GM20431 (cell line): ENCODE measurements around the gene FBXO34.
"Not testable (repeated sequence)": the region's sequence is repeated elsewhere in the genome, so short reads cannot be mapped to it uniquely, and the experiment has no call there.

ENCODE experiments used
- in situ Hi-C: fragments of 300-500 bp; cut with MseI, MboI; formaldehyde crosslinking; loops from one replicate; pipeline ENCODE4 v1.15.0; 2020; ENCODE audit warnings: low sequenced_read_pairs; ENCODE audit not compliant: unreplicated experiment

FBXO34 gene

DNA sequence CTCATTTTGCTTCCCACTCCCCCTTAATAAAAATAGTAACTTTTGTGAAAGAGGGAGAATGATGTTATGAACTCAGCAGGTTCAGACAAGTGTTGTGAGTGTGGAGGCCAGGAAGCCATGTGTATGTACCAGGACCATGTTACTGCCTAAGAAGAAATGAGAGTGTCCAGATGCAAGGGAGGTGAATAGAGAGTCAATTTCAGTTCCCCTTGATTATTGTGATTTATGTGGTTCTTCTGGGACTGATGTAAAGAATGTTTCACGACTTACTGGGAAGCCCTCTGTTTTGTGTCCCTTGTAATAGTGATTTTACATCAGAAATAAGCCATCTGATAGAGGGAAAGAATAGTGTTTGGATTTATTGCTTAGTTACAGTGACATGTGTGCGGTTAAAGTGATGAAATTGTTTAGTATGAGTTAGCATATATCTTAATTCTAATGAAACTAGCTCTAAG is 32.5 kb downstream of the FBXO34 start:
- in situ Hi-C loops, result no loop called here

DNA sequence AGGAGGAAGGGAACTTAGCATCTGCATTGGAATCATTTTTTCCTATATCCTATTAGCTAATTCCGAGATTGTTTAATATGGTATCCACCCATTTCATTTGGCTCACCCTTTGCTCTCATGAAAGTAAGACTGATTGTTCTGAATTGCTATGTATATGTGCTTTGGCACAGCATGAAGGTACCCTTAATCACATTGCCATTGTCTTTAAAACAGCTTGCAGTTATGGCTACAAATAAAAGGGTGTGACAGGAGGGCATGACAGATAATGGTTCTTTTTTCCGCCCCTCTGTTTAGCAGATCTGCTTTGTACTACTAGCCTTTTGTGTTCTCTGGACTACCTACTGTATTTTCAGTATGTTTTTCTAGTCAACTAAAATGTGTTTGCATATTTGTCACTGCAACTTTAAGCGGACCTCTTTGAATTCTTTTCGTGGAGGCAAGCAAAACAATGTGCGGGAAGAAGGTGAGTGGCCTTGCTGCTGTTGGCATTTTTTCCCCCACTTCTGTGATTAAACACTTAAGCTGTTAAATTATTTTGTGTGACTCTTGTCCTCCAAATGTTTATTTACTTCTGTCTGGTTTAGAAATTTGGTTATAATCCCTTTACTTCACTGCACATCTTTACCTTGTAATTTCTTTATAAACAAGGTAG is 35.8 kb downstream of the FBXO34 start:
- in situ Hi-C loops, result no loop called here

DNA sequence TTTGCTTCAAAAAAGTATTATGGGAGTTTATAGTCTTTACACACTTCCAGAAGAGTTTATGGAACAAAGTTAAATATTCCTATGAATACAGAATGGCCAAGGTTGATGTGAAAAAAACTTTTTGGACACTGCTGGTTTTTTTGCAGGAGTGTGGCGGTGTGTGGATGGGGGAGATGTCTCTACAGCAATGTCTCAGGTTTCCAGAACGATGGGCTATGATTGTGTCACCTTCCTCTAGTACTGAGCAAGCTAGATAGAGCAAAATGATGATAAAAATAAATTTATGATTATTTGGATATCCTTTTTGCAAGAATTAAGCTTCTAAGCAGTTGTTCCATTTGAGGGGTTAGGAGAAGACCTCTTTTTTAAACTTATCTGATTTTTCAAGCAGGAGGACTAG is 37.9 kb downstream of the FBXO34 start:
- in situ Hi-C loops, result no loop called here

- in situ Hi-C loops, result no loop called here
Observed at GRCh38 chr14:55309761-55310365, 38.6 kb downstream of the FBXO34 start.

DNA sequence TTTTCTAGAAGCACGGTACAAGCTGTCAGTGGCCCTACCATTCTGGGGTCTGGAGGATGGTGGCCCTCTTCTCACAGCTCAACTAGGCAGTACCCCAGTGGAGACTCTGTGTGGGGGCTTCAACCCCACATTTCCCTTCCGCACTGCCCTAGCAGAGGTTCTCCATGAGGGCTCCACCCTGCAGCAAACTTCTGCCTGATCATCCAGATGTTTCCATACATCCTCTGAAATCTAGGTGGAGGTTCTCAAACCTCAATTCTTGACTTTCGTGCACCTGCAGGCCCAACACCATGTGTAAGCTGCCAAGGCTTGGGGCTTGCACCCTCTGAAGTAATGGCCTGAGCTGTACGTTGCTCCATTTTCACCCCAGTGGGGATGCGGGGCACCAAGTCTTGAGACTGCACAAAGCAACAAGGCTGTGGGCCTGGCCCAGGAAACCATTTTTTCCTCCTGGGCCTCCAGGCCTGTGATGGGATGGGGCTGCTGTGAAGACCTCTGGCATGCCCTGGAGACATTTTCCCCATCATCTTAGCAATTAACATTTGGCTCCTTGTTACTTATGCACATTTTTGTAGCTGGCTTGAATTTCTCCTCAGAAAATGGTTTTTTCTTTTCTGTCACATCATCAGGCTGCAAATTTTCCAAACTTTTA is 41.3 kb downstream of the FBXO34 start:
- in situ Hi-C loops, result not testable (repeated sequence)

GRCh38 chr14:55313480-55313879 is 42.3 kb downstream of the FBXO34 start:
- in situ Hi-C loops, result no loop called here

- in situ Hi-C loops, result no loop called here
Observed at GRCh38 chr14:55314449-55314848, 43.2 kb downstream of the FBXO34 start.

DNA sequence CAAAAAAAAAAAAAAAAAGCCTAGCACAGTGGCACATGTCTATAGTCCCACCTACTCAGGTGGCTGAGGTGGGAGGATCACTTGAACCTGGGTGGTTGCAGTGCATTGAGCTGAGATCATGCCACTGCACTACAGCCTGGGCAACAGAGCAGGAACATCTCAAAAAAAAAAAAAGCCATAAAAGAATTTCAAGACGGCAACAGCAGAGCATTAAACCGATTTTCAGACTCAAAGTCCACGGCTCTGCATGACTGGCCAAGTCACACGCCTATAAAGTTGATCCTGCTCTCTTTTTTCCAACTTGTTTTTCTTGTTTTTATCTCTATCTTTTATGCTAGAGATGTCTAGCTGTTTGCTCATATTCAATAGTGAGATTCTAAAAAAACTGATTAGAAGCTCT is 45.3 kb downstream of the FBXO34 start:
- in situ Hi-C loops, result no loop called here

DNA sequence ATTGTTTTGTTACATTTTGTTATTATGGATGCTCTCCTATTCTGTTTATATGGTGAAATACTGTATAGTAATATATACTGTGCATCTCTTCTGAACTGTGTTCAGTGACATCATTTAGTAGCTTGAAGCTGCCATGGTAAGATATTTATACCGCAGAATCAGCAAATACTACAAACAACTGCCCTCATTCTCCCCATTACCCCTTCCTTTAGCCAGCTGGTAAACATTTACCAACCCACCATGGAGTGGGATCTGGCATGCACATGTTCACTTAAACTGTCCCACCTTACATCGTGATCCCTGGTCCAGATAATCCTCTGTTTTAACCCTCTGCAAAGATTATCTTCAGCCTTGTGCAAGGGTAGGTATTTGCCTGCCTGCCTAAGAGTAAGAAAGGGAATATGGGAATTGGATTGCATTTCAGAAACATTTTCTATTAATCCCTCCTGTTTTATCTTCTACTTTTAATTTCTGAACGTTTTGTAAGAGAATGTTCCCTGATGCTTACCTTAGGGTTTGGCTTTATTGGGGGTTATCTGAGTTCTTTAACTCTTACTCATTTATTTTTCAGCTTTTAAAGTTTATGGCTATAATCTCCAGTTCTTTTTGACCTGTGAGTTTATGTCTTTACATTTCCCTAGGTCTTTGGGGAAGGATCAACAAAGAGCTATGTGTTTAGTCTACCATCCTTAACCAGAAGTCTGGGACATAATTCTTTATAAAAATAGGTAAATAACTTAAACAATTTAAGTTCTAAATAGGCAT is 46.5 kb downstream of the FBXO34 start:
- in situ Hi-C loops, result no loop called here

- in situ Hi-C loops, result no loop called here
Observed at GRCh38 chr14:55318694-55319093, 47.5 kb downstream of the FBXO34 start.

GRCh38 chr14:55323910-55324309 is 52.7 kb downstream of the FBXO34 start:
- in situ Hi-C loops, result no loop called here

DNA sequence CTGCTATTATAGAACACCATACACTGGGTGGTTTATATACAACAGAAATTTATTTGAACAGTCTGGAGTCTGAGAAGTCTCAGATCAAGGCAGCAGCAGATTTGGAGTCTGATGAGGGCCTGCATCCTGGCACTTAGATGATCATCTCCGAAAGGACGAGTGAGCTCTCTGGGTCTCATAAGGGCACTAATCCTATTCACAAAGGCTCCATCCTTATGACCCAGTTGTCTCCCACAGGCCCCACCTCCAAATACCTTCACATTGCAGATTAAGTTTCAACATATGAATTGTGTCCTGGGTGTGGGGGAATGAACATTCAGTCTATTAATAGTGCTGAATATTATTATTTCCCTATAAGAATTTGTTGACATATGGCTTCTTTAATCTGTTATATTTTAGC is 53.6 kb downstream of the FBXO34 start:
- in situ Hi-C loops, result no loop called here

DNA sequence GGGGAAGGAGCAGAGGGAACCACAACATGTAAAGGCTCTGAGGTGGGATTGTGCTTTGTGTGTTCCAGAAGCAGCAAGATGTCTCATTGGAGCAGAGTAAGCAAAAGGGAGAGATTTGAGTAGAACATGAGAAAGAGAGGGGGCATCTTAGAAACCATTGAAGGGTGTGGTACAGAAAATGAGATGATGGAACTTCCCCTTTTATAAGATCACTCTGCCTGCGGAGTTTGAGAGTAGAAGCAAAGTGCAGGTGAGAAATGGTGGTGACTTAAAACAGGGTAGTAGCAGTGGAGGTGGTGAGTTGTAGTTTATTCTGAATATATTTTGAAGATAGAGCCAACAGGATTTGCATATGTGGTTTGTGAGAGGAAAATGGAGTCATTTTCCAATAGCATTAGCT is 56.0 kb downstream of the FBXO34 start:
- in situ Hi-C loops, result no loop called here

DNA sequence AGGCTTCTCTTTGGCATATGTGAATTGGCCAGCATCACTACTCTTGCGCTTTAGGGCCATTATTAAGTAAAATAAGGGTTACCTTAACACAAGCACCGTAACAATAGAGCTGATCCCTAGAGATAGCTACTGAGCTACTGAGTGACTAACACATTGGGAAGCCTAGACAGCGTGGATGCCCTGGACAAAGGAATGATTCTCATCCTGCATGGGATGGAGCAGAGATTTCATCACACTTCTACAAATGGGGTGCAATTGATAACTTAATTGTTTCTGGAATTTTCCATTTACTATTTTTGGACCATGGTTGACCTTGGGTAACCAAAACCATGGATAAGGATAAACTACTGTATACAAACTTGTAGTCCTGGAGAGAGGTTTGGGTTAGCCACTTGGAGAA is 57.1 kb downstream of the FBXO34 start:
- in situ Hi-C loops, result no loop called here

GRCh38 chr14:55329999-55330710 is 58.9 kb downstream of the FBXO34 start:
- in situ Hi-C loops, result no loop called here

DNA sequence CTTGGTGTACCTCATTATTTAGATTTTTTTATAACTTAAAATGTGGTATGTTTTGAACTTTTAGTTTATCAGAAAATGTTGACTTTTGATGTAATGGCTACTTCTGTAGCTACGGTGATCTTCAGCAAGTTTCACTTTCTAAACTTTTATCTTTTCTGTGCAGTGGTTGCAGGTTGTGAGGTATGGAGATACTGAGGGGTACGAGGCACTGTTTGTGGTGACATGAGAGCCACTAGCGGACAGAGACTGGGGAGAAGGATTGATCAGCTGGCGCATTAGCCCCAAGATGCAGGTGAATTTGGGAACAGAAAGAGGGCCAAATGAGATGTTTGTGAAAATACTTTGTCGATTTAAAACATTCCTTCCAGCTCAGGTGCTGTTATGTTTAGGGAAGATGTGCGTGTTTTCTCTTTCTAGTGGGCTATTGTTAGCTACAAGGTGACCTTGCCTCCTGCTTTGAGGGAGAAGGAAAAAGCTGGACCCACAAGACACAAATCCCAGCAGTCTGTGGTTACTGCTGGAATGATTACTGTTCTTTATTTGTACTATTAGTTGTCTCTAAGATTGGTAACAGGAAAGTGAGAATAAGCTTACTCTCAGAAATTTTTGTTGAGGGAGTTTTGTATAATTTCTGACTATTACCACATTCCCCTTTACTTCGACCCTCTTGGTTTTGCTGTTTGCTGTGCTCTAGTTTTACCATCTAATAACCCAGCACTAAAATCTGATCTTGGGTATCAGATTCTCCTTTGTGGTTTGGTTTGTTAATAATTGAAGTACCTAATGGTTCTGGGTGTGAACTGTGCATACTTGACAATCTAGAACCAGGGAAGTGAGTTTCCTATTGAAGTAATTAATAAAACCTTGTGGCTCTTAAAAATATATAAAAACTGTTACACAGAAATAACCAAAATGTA is 61.7 kb downstream of the FBXO34 start:
- in situ Hi-C loops, result no loop called here

- in situ Hi-C loops, result no loop called here
Observed at GRCh38 chr14:55333711-55334485, 62.7 kb downstream of the FBXO34 start.

- in situ Hi-C loops, result no loop called here
Observed at GRCh38 chr14:55336162-55336561, 64.9 kb downstream of the FBXO34 start.
